Heart left ventricle (tissue), 16 donors: Measurements from ENCODE around the gene OSGIN1. TPM values are rescaled to one million over a fixed set of nuclear protein-coding genes. Genes with fewer than 3 reads are reported as not detected.

Source experiments
- ATAC-seq, 4 donors: fragments of 200-7000 bp; cut with Tn5 transposase; one replicate each; pipeline ENCODE4 v1.9.1; 2020 to 2022; ENCODE audit warnings: moderate library complexity in 4 of 4, mild to moderate bottlenecking in 3 of 4, moderate number of reproducible peaks in 1 of 4
- DNase-seq, 5 donors: peaks; one replicate each; pipeline ENCODE4 v3.0.0-alpha.2; 2020
- H3K27ac ChIP-seq, 12 donors: fragments of 200-600 bp; sonication (generic) in 4 of 12; one replicate each; pipeline versions ENCODE4 v1.5.0 to v1.8.0; 2016 to 2022; ENCODE audit warnings: mild to moderate bottlenecking in 2 of 12
- H3K27me3 ChIP-seq, 9 donors: fragments of 200-600 bp; sonication (generic) in 2 of 9; one replicate each; pipeline versions ENCODE4 v1.5.1 to v1.8.0; 2016 to 2022; ENCODE audit warnings: mild to moderate bottlenecking in 3 of 9
- H3K36me3 ChIP-seq, 9 donors: fragments of 200-600 bp; sonication (generic) in 2 of 9; one replicate each; pipeline versions ENCODE4 v1.5.0 to v1.8.0; 2018 to 2022; ENCODE audit warnings: mild to moderate bottlenecking in 2 of 9
- H3K4me1 ChIP-seq, 12 donors: fragments of 200-600 bp; sonication (generic) in 4 of 12; one replicate each; pipeline versions ENCODE4 v1.5.0 to v1.8.0; 2016 to 2022; ENCODE audit warnings: mild to moderate bottlenecking in 3 of 12
- H3K4me3 ChIP-seq, 12 donors: fragments of 200-600 bp; sonication (generic) in 4 of 12; one replicate each; pipeline versions ENCODE4 v1.5.0 to v1.8.0; 2017 to 2022; ENCODE audit warnings: mild to moderate bottlenecking in 9 of 12, moderate library complexity in 4 of 12
- H3K9me3 ChIP-seq, 12 donors: fragments of 200-600 bp; sonication (generic) in 4 of 12; one replicate each; pipeline versions ENCODE4 v1.5.0 to v1.8.0; 2016 to 2022; ENCODE audit warnings: mild to moderate bottlenecking in 1 of 12
- CTCF ChIP-seq, 12 donors: fragments of 200-600 bp; sonication (generic) in 4 of 12; IDR thresholded peaks; one replicate each; pipeline versions ENCODE4 v1.5.0 to v1.8.0; 2018 to 2022; ENCODE audit warnings: antibody characterized with exemption in 12 of 12, mild to moderate bottlenecking in 5 of 12
- POLR2A ChIP-seq, 2 donors: fragments of 450-650 bp; IDR thresholded peaks; one replicate each; pipeline ENCODE4 v1.6.1; 2017; ENCODE audit warnings: antibody characterized with exemption in 2 of 2, mild to moderate bottlenecking in 2 of 2, moderate library complexity in 2 of 2
- WGBS, 4 donors: extraction: QIAGEN DNeasy Blood & Tissue Kit in 2 of 4; methylation state at CpG; one replicate each; pipeline versions ENCODE4 v1.1.5 to v1.1.7; 2013 to 2018; 5-methylcytosine and 5-hydroxymethylcytosine counted together
- intact Hi-C, 10 donors: fragments of 100-400 bp; cut with DNase I; formaldehyde crosslinking; loops; one replicate each; pipeline versions ENCODE4 v1.11.1 to v1.14.2; 2022
- polyA plus RNA-seq, 2 donors: library from polyadenylated mRNA; stranded (reverse); fragments of 200-250 nt; gene quantifications; one replicate each; pipeline ENCODE4 v1.2.3, GENCODE V29; 2013
- total RNA-seq, 9 donors: library from RNA; depleted of rRNA in 2 of 9; stranded (reverse); fragments of >200 nt in 2 of 9; fragmentation: NEBNext Ultra II Directional in 3 of 9; extraction: Animal tissue kit (Norgen Biotek cat#: 25700) in 3 of 9; gene quantifications; one replicate each; pipeline versions ENCODE4 v1.1.0 to v1.2.4, GENCODE V29; 2016 to 2023
- donor health status: ischemic (EF 13 %, LVEDD 7.1; RV severe dilation, severe dysfunction).
- donor health status: healthy with polysubstance abuse.
- donor health status: DM: no; HTN: yes; CAD: no.
- donor health status: DM: no; HTN: no; CAD: no.
- donor health status: ischemic (EF 25% LVEDD 6.9; RV normal size, moderate dysfunction).
- donor health status: ischemic (EF 25% LVEDD 5.7; RV mildly dilated, moderate dysfunction).
- donor health status: healthy.
- donor health status: DM: yes; HTN: yes; CAD: no.
- donor health status: ischemic (EF 35%, LVEDD 5.7; RV mildly dilated, moderate dysfunction).
- donor health status: nonischemic (EF 11% LVEDD 7.7; RV severe dilation, severe dysfunction).
- donor health status: DM: yes; HTN: yes; CAD: no.
- donor health status: PGD.
- donor health status: ischemic (EF 29% LVEDD 5.4; RV normal size, mild dysfunction).
- donor health status: nonischemic (EF 23%, LVEDD 6.1; RV moderate dilation, normal function).

Gene OSGIN1
- total and polyA plus RNA-seq, 11 donors, result 3.3 to 12.8 (median 7.0) TPM

- no peak for TF ChIP-seq CTCF (IDR thresholded peaks at IDR 0.05)
- TF ChIP-seq POLR2A (IDR thresholded peaks at IDR 0.05), result no peak
- H3K36me3 ChIP-seq, result no peaks in the 10 kb centered on the region
- no peaks in the 10 kb centered on the region for H3K27me3 ChIP-seq
- ATAC-seq, result no peak
- DNase-seq, result no peak
- no peaks in the 10 kb centered on the region for H3K9me3 ChIP-seq
- intact Hi-C loops, result no loop called here
- H3K27ac ChIP-seq, result no peak overlapping the region
- WGBS, 4 donors, result 84 to 88% (median 86%) methylated on average over 12 of the region's 12 CpGs
- H3K4me1 ChIP-seq, result peaks cover 0 to 13% (median 0%) of the 10 kb centered on the region in 12 donors
- H3K4me3 ChIP-seq, result no peak overlapping the region
Measured at GRCh38 chr16:84015399-84015798, 62.4 kb downstream of the OSGIN1 start.

Other genes starting within 250 kb of the OSGIN1 start
- 100 to 1,000 TPM in 7 of 9 donors, 10 to 100 TPM in 2; 20.4 to 174 (median 148) TPM for gene HSBP1, start 145.3 kb upstream of the OSGIN1 start, total RNA-seq
- gene HSBP1, start 145.3 kb upstream of the OSGIN1 start, polyA plus RNA-seq, result 100 to 1,000 TPM in 1 of 2 donors, 10 to 100 TPM in 1; 57.4 to 111 TPM
- 10 to 100 TPM; 22.5 to 65.3 (median 40.2) TPM for gene MLYCD, start 54.1 kb upstream of the OSGIN1 start, total RNA-seq
- 10 to 100 TPM; 19.4 to 21.8 TPM for gene MLYCD, start 54.1 kb upstream of the OSGIN1 start, polyA plus RNA-seq
- 1 to 10 TPM in 2 of 9 donors, under 1 TPM in 5, not detected in 2; 0.24 to 1.3 (median 0.77) TPM for gene NECAB2, start 15.0 kb downstream of the OSGIN1 start, total RNA-seq
- gene NECAB2, start 15.0 kb downstream of the OSGIN1 start, polyA plus RNA-seq, result 1 to 10 TPM; 1.2 to 2.1 TPM
- 1 to 10 TPM in 3 of 9 donors, under 1 TPM in 4, not detected in 2; 0.29 to 5.8 (median 0.63) TPM for gene SLC38A8, start 89.6 kb downstream of the OSGIN1 start, total RNA-seq
- gene SLC38A8, start 89.6 kb downstream of the OSGIN1 start, polyA plus RNA-seq, result 10 to 100 TPM in 1 of 2 donors, not detected in 1; 25.3 TPM
- gene MBTPS1, start 163.7 kb downstream of the OSGIN1 start, total RNA-seq, result 10 to 100 TPM; 57.3 to 91.4 (median 68.6) TPM
- gene MBTPS1, start 163.7 kb downstream of the OSGIN1 start, polyA plus RNA-seq, result 10 to 100 TPM; 37.2 to 54.2 TPM
- 10 to 100 TPM; 15.8 to 46.8 (median 23.4) TPM for gene HSDL1, start 191.9 kb downstream of the OSGIN1 start, total RNA-seq
- 10 to 100 TPM; 12.8 to 16.1 TPM for gene HSDL1, start 191.9 kb downstream of the OSGIN1 start, polyA plus RNA-seq
- gene DNAAF1, start 192.1 kb downstream of the OSGIN1 start, total RNA-seq, result under 1 TPM in 3 of 9 donors, not detected in 6; 0.20 to 0.32 (median 0.25) TPM
- under 1 TPM; 0.15 to 0.38 TPM for gene DNAAF1, start 192.1 kb downstream of the OSGIN1 start, polyA plus RNA-seq
- 10 to 100 TPM; 16.3 to 24.3 (median 21.8) TPM for gene TAF1C, start 233.8 kb downstream of the OSGIN1 start, total RNA-seq
- gene TAF1C, start 233.8 kb downstream of the OSGIN1 start, polyA plus RNA-seq, result 10 to 100 TPM; 22.6 to 34.4 TPM
- 1 to 10 TPM in 2 of 9 donors, under 1 TPM in 4, not detected in 3; 0.21 to 1.3 (median 0.58) TPM for gene ADAD2, start 237.9 kb downstream of the OSGIN1 start, total RNA-seq
- gene ADAD2, start 237.9 kb downstream of the OSGIN1 start, polyA plus RNA-seq, result 1 to 10 TPM in 1 of 2 donors, under 1 TPM in 1; 0.36 to 1.2 TPM